Esophagus squamous epithelium (tissue), 5 donors: Measurements from ENCODE around the gene TKTL2. TPM values are rescaled to one million over a fixed set of nuclear protein-coding genes. Genes with fewer than 3 reads are reported as not detected.
"Not testable (repeated sequence)": the region's sequence is repeated elsewhere in the genome, so short reads cannot be mapped to it uniquely, and the experiment has no call there.

Experiments
- DNase-seq: peaks from one replicate; lab custom pipeline; 2025; lab: John Stamatoyannopoulos, UW
- H3K27ac ChIP-seq, 4 donors: fragments of 200-600 bp; sonication (generic); one replicate each; pipeline ENCODE4 v1.5.1; 2016 to 2019; ENCODE audit warnings: mild to moderate bottlenecking in 1 of 4
- H3K27me3 ChIP-seq, 4 donors: fragments of 200-600 bp; sonication (generic); 1 replicate in 3 of 4; 2 replicates in 1 of 4; pipeline versions ENCODE4 v1.5.1 to v1.6.0; 2017 to 2021; ENCODE audit warnings: antibody characterized with exemption in 1 of 4
- H3K36me3 ChIP-seq, 3 donors: fragments of 200-600 bp; sonication (generic); one replicate each; pipeline ENCODE4 v1.5.1; 2016 to 2019
- H3K4me1 ChIP-seq, 3 donors: fragments of 200-600 bp; sonication (generic); one replicate each; pipeline ENCODE4 v1.5.1; 2017 to 2019
- H3K4me3 ChIP-seq, 4 donors: fragments of 200-600 bp; sonication (generic); 1 replicate in 3 of 4; 2 replicates in 1 of 4; pipeline ENCODE4 v1.5.1; 2016 to 2019; ENCODE audit warnings: mild to moderate bottlenecking in 2 of 4, moderate library complexity in 1 of 4
- H3K9me3 ChIP-seq, 3 donors: fragments of 200-600 bp; sonication (generic); one replicate each; pipeline ENCODE4 v1.5.1; 2016 to 2019
- CTCF ChIP-seq, 6 experiments: fragments of 450-650 bp in 4 of 6; fragments of 200-600 bp in 2 of 6; sonication (generic) in 2 of 6; IDR thresholded peaks; one replicate each; pipeline ENCODE4 v1.5.1; 2016 to 2019; ENCODE audit warnings: antibody characterized with exemption in 6 of 6, mild to moderate bottlenecking in 4 of 6, moderate library complexity in 4 of 6
- POLR2A ChIP-seq, 4 donors: fragments of 450-650 bp; IDR thresholded peaks; one replicate each; pipeline ENCODE4 v1.6.1; 2017; ENCODE audit warnings: antibody characterized with exemption in 4 of 4, mild to moderate bottlenecking in 4 of 4, moderate library complexity in 3 of 4
- WGBS, 2 donors: methylation state at CpG; one replicate each; pipeline ENCODE4 v1.1.5; 2018; 5-methylcytosine and 5-hydroxymethylcytosine counted together
- intact Hi-C: fragments of 100-400 bp; cut with DNase I; formaldehyde crosslinking; loops from one replicate; pipeline ENCODE4 v1.15.0; 2022
- total RNA-seq, 4 donors: library from RNA; depleted of rRNA; stranded (reverse); fragments of >200 nt; gene quantifications; one replicate each; pipeline ENCODE4 v1.1.0, GENCODE V29; 2016
- donor health status: DM: yes; HTN: yes; CAD: no.

Gene TKTL2
- total RNA-seq, 4 donors from 2014 or later: 0.09 TPM; not detected in 3

GRCh38 chr4:163448540-163449203, 24.9 kb downstream of the TKTL2 start:
- 44 to 58% methylated on average over 6 of the region's 6 CpGs for WGBS, 2 donors
- intact Hi-C loops: no loop called here
- Histone ChIP-seq H3K27ac (no peak overlapping the region), H3K9me3 (no peaks in the 10 kb centered on the region), H3K36me3 (no peaks in the 10 kb centered on the region), H3K4me3 (no peak overlapping the region), H3K27me3 (no peaks in the 10 kb centered on the region), H3K4me1 (no peaks in the 10 kb centered on the region)
- TF ChIP-seq POLR2A (IDR thresholded peaks at IDR 0.05) (no peak), CTCF (IDR thresholded peaks at IDR 0.05) (no peak)
- DNase-seq: no peak

- 53 to 76% methylated on average over 1 of the region's 1 CpG for WGBS, 2 donors
- no peak for TF ChIP-seq CTCF (IDR thresholded peaks at IDR 0.05)
- TF ChIP-seq POLR2A (IDR thresholded peaks at IDR 0.05): no peak
- intact Hi-C loops: no loop called here
- Histone ChIP-seq H3K27ac (no peak overlapping the region), H3K36me3 (no peaks in the 10 kb centered on the region), H3K4me1 (no peaks in the 10 kb centered on the region), H3K9me3 (no peaks in the 10 kb centered on the region), H3K4me3 (no peak overlapping the region), H3K27me3 (peaks cover 0 to 5% (median 0%) of the 10 kb centered on the region in 4 donors)
- DNase-seq: no peak
These were observed 26.1 kb downstream of the TKTL2 start for GRCh38 chr4:163447481-163447880.

- H3K27me3 ChIP-seq, DNase-seq, H3K9me3 ChIP-seq, H3K36me3 ChIP-seq, H3K4me1 ChIP-seq, intact Hi-C loops, H3K27ac ChIP-seq, H3K4me3 ChIP-seq: not testable (repeated sequence)
- WGBS, 2 donors: 78 to 82% methylated on average over 10 to 12 of the region's 12 CpGs
These were observed 26.5 kb downstream of the TKTL2 start for GRCh38 chr4:163447023-163447422.

- Histone ChIP-seq H3K27me3 (peaks cover 0 to 10% (median 0%) of the 10 kb centered on the region in 4 donors), H3K4me1 (no peaks in the 10 kb centered on the region), H3K4me3 (no peak overlapping the region), H3K9me3 (no peaks in the 10 kb centered on the region), H3K36me3 (no peaks in the 10 kb centered on the region), H3K27ac (no peak overlapping the region)
- intact Hi-C loops: no loop called here
- 32 to 60% methylated on average over 2 of the region's 2 CpGs for WGBS, 2 donors
- TF ChIP-seq CTCF (IDR thresholded peaks at IDR 0.05) (no peak), POLR2A (IDR thresholded peaks at IDR 0.05) (no peak)
- no peak for DNase-seq
These were observed 33.5 kb downstream of the TKTL2 start for GRCh38 chr4:163440040-163440439.

Other genes starting within 250 kb of the TKTL2 start
- gene NPY1R, start 141.2 kb downstream of the TKTL2 start, total RNA-seq: 1 to 10 TPM in 2 of 4 donors, under 1 TPM in 1, not detected in 1; 0.48 to 2.4 (median 1.1) TPM
- gene NPY5R, start 129.9 kb downstream of the TKTL2 start, total RNA-seq: under 1 TPM in 2 of 4 donors, not detected in 2; under 0.01 to 0.44 TPM
- 10 to 100 TPM; 17.4 to 34.0 (median 23.0) TPM for gene TMA16, start 20.9 kb upstream of the TKTL2 start, total RNA-seq